Measurements from ENCODE around the gene PHKB. TPM values are rescaled to one million over a fixed set of nuclear protein-coding genes. Genes with fewer than 3 reads are reported as not detected.

PHKB gene
- total RNA-seq, 1 donor from 2014 or later: 14.6 TPM

GRCh38 chr16:47492036-47492427 is 30.9 kb downstream of the PHKB start:
- H3K4me3 ChIP-seq: no peak overlapping the region
- no peak for DNase-seq (ENCODE audit: low spot score in 2 of 2)
- peak overlapping the region; percentile 65 to 80 for H3K27ac ChIP-seq
- no peak for TF ChIP-seq CTCF (IDR thresholded peaks at IDR 0.05)
- no peaks in the 10 kb centered on the region for H3K36me3 ChIP-seq
- intact Hi-C loops (cut with DNase I): loop anchor here (2.0 kb wide), 1 partner anchor 31 kb away; the partner anchor contains the start of genes ITFG1 and PHKB
- peaks cover 6 to 11% of the 10 kb centered on the region in 2 donors for H3K4me1 ChIP-seq
- H3K27me3 ChIP-seq: no peaks in the 10 kb centered on the region
- peaks cover 4 to 22% of the 10 kb centered on the region in 2 donors for H3K9me3 ChIP-seq

DNA sequence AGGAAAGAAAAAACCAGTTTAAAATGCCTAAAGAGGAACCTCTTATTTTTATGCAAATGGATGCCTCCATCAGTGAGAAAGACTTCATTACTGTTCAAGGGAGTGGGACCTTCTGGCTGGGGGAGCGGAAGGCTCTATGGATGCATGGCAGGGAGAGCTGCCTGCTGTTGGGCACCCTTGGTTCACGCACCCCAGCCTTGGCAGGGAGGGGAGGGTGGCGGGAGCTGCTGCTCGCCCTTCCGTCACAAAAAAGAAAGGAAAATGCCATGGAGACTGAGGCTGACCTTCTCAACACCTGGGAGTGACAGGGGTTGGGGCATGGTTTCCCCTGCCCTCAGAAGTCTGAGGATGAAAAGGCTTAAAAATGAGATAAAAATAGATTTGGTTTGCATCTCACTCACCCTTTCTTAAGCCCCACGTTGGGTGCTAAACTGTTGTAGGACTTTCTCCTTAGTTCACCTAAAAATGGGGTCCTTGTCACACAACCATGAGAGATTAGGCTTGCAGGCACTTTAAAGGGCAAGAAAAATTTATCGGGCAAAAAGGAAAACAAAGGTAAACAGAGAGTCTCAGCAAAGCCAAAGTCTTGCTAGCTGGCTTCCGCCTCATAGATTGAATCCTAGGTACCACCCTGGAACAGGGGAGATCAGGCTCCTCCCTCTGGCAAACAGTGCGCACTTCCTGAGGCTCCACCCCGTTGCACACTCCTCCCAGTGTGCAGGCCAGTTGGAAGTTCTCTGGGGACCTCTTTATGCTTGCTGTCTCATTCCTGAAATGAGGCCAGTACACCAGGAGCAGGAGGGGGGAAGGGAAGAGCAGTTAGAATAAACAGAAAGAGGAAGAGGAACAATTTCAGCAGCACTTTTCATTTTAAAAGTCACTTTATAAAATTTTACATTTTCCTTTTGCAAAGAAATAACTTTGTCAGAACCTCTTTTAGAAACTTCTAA is 31.6 kb downstream of the PHKB start:
- no peaks in the 10 kb centered on the region for H3K27me3 ChIP-seq
- H3K9me3 ChIP-seq: peaks cover 4 to 22% of the 10 kb centered on the region in 2 donors
- no peak for TF ChIP-seq CTCF (IDR thresholded peaks at IDR 0.05)
- peak; percentile 31 to 86 for DNase-seq (ENCODE audit: low spot score in 2 of 2)
- intact Hi-C loops (cut with DNase I): loop anchor here (2.0 kb wide), 1 partner anchor 32 kb away; the partner anchor contains the start of genes ITFG1 and PHKB
- H3K36me3 ChIP-seq: no peaks in the 10 kb centered on the region
- H3K27ac ChIP-seq: peak overlapping the region; percentile 65 to 80
- H3K4me1 ChIP-seq: peaks cover 6 to 11% of the 10 kb centered on the region in 2 donors
- H3K4me3 ChIP-seq: peak overlapping the region in 1 of 2 donors; percentile 21

- DNase-seq (ENCODE audit: low spot score in 2 of 2): no peak
- Histone ChIP-seq H3K4me3 (peak overlapping the region in 1 of 2 donors; percentile 21), H3K27me3 (no peaks in the 10 kb centered on the region), H3K27ac (peak overlapping the region; percentile 65 to 80), H3K36me3 (peaks cover 0 to 7% of the 10 kb centered on the region in 2 donors), H3K4me1 (peaks cover 6 to 11% of the 10 kb centered on the region in 2 donors), H3K9me3 (peaks cover 4 to 14% of the 10 kb centered on the region in 2 donors)
- intact Hi-C loops (cut with DNase I): loop anchor here (2.0 kb wide), 1 partner anchor 33 kb away; the partner anchor contains the start of genes ITFG1 and PHKB
- no peak for TF ChIP-seq CTCF (IDR thresholded peaks at IDR 0.05)
Measured at GRCh38 chr16:47493381-47494337, 32.5 kb downstream of the PHKB start.

DNA sequence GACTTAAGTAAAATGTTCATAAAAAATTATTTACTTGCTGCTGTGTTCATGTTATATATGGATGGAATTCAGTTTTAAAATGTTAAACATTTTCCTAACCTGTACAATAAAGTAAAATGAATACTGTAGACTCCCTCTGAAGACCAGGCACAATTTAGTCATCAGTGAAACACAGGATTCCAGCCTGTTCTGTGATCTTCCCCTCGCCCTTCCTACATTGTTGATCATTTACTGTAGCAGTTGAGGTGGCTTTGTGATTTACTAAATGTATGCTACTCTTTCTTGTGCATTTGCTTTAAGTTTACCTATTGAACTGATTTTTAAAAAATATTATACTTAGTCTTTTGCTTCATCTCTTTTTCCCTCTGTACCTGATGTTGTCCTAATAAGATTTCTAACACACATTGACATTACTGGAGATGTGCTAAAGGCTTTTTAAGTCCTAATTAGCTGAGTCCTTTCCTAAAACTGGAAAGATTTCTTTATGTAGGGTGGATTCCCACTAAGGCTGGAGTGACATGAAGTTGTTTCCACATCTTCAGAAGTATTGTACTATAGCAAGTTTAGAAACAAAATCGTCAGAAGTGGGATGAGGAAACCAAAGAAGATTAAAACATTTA is 38.1 kb downstream of the PHKB start:
- TF ChIP-seq CTCF (IDR thresholded peaks at IDR 0.05): no peak
- intact Hi-C loops (cut with DNase I): no loop called here
- Histone ChIP-seq H3K4me3 (no peak overlapping the region), H3K27me3 (no peaks in the 10 kb centered on the region), H3K27ac (no peak overlapping the region), H3K36me3 (peaks cover 36 to 39% of the 10 kb centered on the region in 2 donors), H3K9me3 (no peaks in the 10 kb centered on the region), H3K4me1 (no peaks in the 10 kb centered on the region)
- DNase-seq (ENCODE audit: low spot score in 2 of 2): no peak

All from ascending aorta (tissue), 2 donors.